GM12801 (cell line): ENCODE results near the gene CDC42EP5.

Experiments
- CTCF ChIP-seq: IDR thresholded peaks from one replicate; pipeline ENCODE4 v1.5.1; 2011; ENCODE audit warnings: control low read depth; ENCODE audit not compliant: insufficient read length; ENCODE audit errors: extremely low read depth

CDC42EP5 gene

GRCh38 chr19:54473892-54474372 lies 836 bp upstream of the CDC42EP5 start:
- TF ChIP-seq CTCF = no peak

- TF ChIP-seq CTCF = no peak
Measured at GRCh38 chr19:54470991-54471782, 1.9 kb downstream of the CDC42EP5 start.

- TF ChIP-seq CTCF = no peak
Measured at GRCh38 chr19:54470276-54470887, 2.7 kb downstream of the CDC42EP5 start.

GRCh38 chr19:54469496-54469934 lies 3.6 kb downstream of the CDC42EP5 start:
- TF ChIP-seq CTCF = no peak

- TF ChIP-seq CTCF = no peak
Measured at GRCh38 chr19:54465426-54466109, 7.5 kb downstream of the CDC42EP5 start.

GRCh38 chr19:54464630-54465425 lies 8.3 kb downstream of the CDC42EP5 start:
- TF ChIP-seq CTCF = no peak

GRCh38 chr19:54464044-54464629 lies 9.0 kb downstream of the CDC42EP5 start:
- TF ChIP-seq CTCF = no peak
